ENCODE results near the gene FAAH2. TPM values are rescaled to one million over a fixed set of nuclear protein-coding genes. Genes with fewer than 3 reads are reported as not detected.
"Not testable (repeated sequence)": the region's sequence is repeated elsewhere in the genome, so short reads cannot be mapped to it uniquely, and the experiment has no call there.

FAAH2 gene
- total RNA-seq, 2 experiments from 2014 or later, result 1.3 to 1.7 TPM

GRCh38 chrX:57289089-57289488, 2.6 kb downstream of the FAAH2 start:
- Mint-ChIP-seq H3K4me3 (no peak overlapping the region), H3K36me3 (ENCODE audit: low read depth) (peaks cover 2% of the 10 kb centered on the region), H3K4me1 (ENCODE audit: low read depth) (peaks cover 27% of the 10 kb centered on the region), H3K27me3 (no peaks in the 10 kb centered on the region), H3K9me3 (no peaks in the 10 kb centered on the region), H3K27ac (no peak overlapping the region)
- no peak for TF ChIP-seq CTCF (IDR thresholded peaks at IDR 0.05)
- no peak for ATAC-seq
- ChIA-PET CTCF (no interaction called here), POLR2A (no interaction called here)
- no peak for DNase-seq
- intact Hi-C loops (cut with micrococcal nuclease), result no loop called here

- no peak for TF ChIP-seq CTCF (IDR thresholded peaks at IDR 0.05)
- peaks cover 3% of the 10 kb centered on the region for H3K9me3 Mint-ChIP-seq
- CTCF ChIA-PET, result interaction anchor here (0.7 to 1.5 kb wide), 2 partner anchors 10 to 173 kb away, joined by 3 read pairs; no protein-coding TSS in a partner anchor
- DNase-seq (no peak), ATAC-seq (no peak)
- H3K4me1 Mint-ChIP-seq (ENCODE audit: low read depth), result peaks cover 9% of the 10 kb centered on the region
- no peak overlapping the region for H3K4me3 Mint-ChIP-seq
- intact Hi-C loops (cut with micrococcal nuclease), result no loop called here
- H3K36me3 Mint-ChIP-seq (ENCODE audit: low read depth), result peaks cover 10% of the 10 kb centered on the region
- POLR2A ChIA-PET, result no interaction called here
- H3K27ac Mint-ChIP-seq, result no peak overlapping the region
- no peaks in the 10 kb centered on the region for H3K27me3 Mint-ChIP-seq
Observed at GRCh38 chrX:57294961-57295360, 8.5 kb downstream of the FAAH2 start.

GRCh38 chrX:57295679-57296078, 9.2 kb downstream of the FAAH2 start:
- intact Hi-C loops (cut with micrococcal nuclease); H3K4me3 Mint-ChIP-seq; ATAC-seq; H3K4me1 Mint-ChIP-seq (ENCODE audit: low read depth); POLR2A ChIA-PET; H3K27ac Mint-ChIP-seq; DNase-seq; H3K27me3 Mint-ChIP-seq; H3K36me3 Mint-ChIP-seq (ENCODE audit: low read depth); H3K9me3 Mint-ChIP-seq: not testable (repeated sequence)
- CTCF ChIA-PET, result interaction anchor here (1.5 kb wide), 1 partner anchor 11 kb away, joined by 3 read pairs; no protein-coding TSS in a partner anchor

GRCh38 chrX:57313583-57314215, 27.2 kb downstream of the FAAH2 start:
- Mint-ChIP-seq H3K9me3 (peaks cover 12% of the 10 kb centered on the region), H3K27ac (peak overlapping the region; percentile 51), H3K4me1 (ENCODE audit: low read depth) (peaks cover 8% of the 10 kb centered on the region), H3K36me3 (ENCODE audit: low read depth) (peaks cover 7% of the 10 kb centered on the region), H3K4me3 (no peak overlapping the region), H3K27me3 (no peaks in the 10 kb centered on the region)
- intact Hi-C loops (cut with micrococcal nuclease), result no loop called here
- no peak for DNase-seq
- TF ChIP-seq CTCF (IDR thresholded peaks at IDR 0.05), result no peak
- ChIA-PET POLR2A (no interaction called here), CTCF (no interaction called here)
- ATAC-seq, result no peak

- Mint-ChIP-seq H3K36me3 (ENCODE audit: low read depth) (peaks cover 18% of the 10 kb centered on the region), H3K4me3 (no peak overlapping the region), H3K9me3 (peaks cover 4% of the 10 kb centered on the region), H3K27ac (no peak overlapping the region), H3K27me3 (no peaks in the 10 kb centered on the region), H3K4me1 (ENCODE audit: low read depth) (no peaks in the 10 kb centered on the region)
- no peak for TF ChIP-seq CTCF (IDR thresholded peaks at IDR 0.05)
- ATAC-seq (no peak), DNase-seq (no peak)
- ChIA-PET CTCF (no interaction called here), POLR2A (no interaction called here)
- intact Hi-C loops (cut with micrococcal nuclease), result no loop called here
Observed at GRCh38 chrX:57329008-57329407, 42.5 kb downstream of the FAAH2 start.

- H3K27me3 Mint-ChIP-seq; ATAC-seq; intact Hi-C loops (cut with micrococcal nuclease); H3K4me1 Mint-ChIP-seq (ENCODE audit: low read depth); DNase-seq; POLR2A ChIA-PET; H3K27ac Mint-ChIP-seq; CTCF ChIA-PET; H3K4me3 Mint-ChIP-seq: not testable (repeated sequence)
- peaks cover 13% of the 10 kb centered on the region for H3K9me3 Mint-ChIP-seq
- peaks cover 17% of the 10 kb centered on the region for H3K36me3 Mint-ChIP-seq (ENCODE audit: low read depth)
Observed at GRCh38 chrX:57335790-57336189, 49.3 kb downstream of the FAAH2 start.

All from activated CD8-positive, alpha-beta T cell treated with anti-CD3 and anti-CD28 coated beads for 36 hours (primary cell).